ENCODE results near the gene ENTPD8.

- TF ChIP-seq EGR1 (IDR thresholded peaks at IDR 0.05), result no peak
- TF ChIP-seq TCF12 (IDR thresholded peaks at IDR 0.05; ENCODE audit: low read depth), result no peak
- no peak for TF ChIP-seq CEBPB (IDR thresholded peaks at IDR 0.05)
- no peak for TF ChIP-seq YY1 (IDR thresholded peaks at IDR 0.05; ENCODE audit: low read depth)
- no peak for TF ChIP-seq REST (IDR thresholded peaks at IDR 0.05; ENCODE audit: low read depth)
- TF ChIP-seq RAD21 (IDR thresholded peaks at IDR 0.05; ENCODE audit: low read depth), result no peak
- TF ChIP-seq FOXM1 (IDR thresholded peaks at IDR 0.05; ENCODE audit: borderline replicate concordance, low read depth), result no peak
Observed at GRCh38 chr9:137416006-137416562, 25.1 kb downstream of the ENTPD8 start.

Data from Ishikawa (cell line).